GM12875 (cell line): ENCODE measurements around the gene FAM181A.
A peak's percentile ranks its signal among the peaks of the same experiment; 100 is the strongest.

Experiments
- H3K4me3 ChIP-seq: one replicate; pipeline ENCODE4 v1.5.1; 2011; ENCODE audit warnings: low read depth, low read length, control low read depth
- TF ChIP-seq, protein P1 (sequence below): IDR thresholded peaks from 2 replicates; pipeline ENCODE4 v1.5.1; 2011; ENCODE audit warnings: low read depth, mild to moderate bottlenecking, control low read depth, inconsistent platforms, low read length, moderate library complexity, borderline replicate concordance; ENCODE audit not compliant: insufficient read depth

FAM181A gene

DNA sequence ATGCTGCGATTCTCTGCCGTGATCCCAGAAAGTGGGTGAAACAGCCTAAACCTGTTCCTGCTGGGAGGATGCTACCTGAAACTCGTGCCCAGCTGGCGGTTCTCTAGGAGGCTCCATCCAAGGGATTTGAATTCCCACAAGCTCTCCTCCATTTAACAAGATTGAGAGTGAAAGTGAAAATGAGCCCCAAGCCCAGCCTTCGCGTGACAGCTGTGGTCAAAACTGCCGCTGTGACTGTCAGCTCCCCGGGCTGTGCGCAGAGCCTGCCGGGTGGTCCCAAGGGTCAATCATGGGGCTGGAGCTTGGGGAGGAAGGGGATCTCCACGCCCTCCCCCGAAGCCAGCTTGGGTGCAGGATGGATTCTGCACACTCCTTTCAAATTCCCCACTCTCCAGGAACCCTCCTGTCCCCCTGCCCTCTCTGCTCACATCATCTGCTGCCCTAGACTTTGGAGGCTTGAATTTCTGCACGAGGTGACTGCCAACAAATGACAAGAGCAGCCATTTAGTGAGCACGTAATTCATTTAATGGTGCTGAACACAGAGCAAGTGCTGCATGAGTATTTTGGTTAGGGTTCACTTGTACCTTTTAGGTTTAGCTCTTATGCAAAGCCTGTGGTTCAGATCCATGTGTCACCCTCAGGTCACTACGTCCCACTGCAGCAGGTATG is 44.0 kb downstream of the FAM181A start:
- peak overlapping the region; percentile 44 for H3K4me3 ChIP-seq
- TF ChIP-seq, protein P1, sequence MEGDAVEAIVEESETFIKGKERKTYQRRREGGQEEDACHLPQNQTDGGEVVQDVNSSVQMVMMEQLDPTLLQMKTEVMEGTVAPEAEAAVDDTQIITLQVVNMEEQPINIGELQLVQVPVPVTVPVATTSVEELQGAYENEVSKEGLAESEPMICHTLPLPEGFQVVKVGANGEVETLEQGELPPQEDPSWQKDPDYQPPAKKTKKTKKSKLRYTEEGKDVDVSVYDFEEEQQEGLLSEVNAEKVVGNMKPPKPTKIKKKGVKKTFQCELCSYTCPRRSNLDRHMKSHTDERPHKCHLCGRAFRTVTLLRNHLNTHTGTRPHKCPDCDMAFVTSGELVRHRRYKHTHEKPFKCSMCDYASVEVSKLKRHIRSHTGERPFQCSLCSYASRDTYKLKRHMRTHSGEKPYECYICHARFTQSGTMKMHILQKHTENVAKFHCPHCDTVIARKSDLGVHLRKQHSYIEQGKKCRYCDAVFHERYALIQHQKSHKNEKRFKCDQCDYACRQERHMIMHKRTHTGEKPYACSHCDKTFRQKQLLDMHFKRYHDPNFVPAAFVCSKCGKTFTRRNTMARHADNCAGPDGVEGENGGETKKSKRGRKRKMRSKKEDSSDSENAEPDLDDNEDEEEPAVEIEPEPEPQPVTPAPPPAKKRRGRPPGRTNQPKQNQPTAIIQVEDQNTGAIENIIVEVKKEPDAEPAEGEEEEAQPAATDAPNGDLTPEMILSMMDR: no peak

DNA sequence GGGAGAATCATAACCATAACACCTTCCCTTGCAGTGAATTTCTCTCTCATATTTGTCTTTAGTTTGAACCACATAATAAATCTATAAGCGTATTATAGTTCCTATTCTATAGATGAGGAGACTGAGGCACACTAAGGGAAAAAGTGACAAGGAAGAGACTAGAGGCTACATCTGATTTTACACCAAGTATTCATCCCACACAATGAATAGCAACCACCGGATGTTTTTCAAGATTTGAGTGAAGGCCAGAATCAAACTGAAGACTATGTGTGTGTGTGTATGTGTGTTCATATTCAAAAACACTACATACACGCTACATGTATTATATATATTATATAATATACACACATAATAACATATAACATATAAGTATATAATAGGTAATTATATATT is 44.5 kb downstream of the FAM181A start:
- TF ChIP-seq, protein P1: no peak
- no peak overlapping the region for H3K4me3 ChIP-seq

DNA sequence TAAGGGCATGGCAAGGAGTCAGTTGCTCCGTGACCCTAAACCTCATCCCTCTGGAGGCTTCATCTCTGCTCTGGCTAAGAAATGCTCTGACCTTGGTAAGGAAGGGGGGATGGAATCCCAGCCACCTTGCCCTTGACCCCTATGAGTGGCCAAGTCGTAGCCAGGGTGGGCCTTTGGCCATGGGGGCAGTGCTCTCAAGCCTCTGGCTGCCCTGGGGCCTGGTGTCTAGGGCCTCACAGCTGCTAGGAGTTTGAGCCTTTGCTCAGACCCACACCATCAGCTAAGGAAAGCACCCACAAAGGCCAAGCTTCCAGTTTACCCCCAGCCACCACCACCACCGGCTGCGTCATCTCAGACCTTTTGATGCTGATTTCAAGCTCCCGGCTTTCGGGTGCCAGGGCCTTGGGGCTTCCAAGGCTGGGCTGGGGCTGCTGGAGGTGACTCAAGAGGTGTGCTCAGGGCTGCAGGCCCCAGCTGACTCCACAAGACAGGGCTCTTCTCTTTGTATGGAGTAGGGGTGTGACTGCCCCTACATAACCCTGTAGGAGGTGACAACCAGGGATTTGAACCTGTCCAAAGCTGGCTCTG is 45.6 kb downstream of the FAM181A start:
- TF ChIP-seq, protein P1: no peak

DNA sequence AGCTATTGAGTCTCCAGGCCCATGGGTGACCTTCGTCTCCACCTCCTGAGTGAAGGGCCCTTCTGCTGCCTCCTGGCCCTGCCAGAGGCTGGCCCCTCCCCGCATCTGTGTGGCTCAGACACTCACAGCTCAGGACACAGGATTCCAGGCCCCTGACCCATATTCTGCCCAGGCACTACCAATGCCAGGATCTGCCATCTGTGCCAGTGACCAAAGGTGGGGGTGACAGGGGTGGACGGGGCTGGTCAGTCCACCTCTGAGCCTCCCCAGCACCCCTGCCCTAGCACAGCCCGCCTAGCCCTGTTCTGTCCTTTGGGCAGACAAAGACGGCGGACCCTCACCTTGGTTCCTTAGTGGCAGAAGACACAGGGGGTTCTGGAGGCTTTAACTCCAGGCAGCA is 46.5 kb downstream of the FAM181A start:
- TF ChIP-seq, protein P1: no peak
- no peak overlapping the region for H3K4me3 ChIP-seq

More for the DNA sequence above, 45.6 kb downstream of the FAM181A start:
- no peak overlapping the region for H3K4me3 ChIP-seq

DNA sequence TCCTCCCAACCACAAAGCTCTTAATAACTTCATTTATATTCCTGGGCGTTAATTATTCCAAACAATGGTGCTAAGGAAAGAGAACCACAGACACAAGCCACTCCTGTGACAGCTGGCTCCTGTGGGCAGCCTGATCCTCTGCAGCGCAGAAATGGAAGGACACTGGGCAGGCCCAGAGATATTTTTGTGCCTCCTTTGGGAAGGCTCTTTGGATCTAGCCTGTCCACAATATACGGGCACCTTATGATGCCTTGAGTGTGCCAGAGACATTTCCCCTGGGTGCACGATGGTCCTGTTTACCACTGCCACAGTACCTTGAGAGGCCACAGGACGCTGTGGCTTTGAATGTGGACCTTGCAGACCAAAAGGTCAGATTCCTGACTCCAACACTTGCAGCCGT is 47.2 kb downstream of the FAM181A start:
- H3K4me3 ChIP-seq: no peak overlapping the region
- TF ChIP-seq, protein P1: no peak

DNA sequence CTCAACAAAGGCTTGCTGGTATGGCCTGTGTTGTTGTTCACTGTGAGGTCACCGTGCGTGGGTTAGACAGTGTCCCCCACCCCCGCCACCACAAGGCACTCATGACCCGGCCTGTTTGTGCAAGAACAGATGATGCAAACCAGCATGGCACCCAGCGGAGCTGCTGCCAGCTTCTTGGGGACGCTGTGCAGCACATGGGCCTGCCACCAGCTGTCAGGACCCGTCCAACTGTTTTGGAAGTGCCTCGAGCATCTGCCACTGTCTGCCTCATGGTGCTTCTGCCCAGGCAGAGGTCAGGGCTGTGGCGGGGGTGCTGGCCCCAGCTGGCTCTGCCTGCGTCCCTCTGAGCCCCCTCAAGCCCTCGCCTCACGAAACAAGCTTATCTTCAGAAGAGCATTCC is 47.7 kb downstream of the FAM181A start:
- TF ChIP-seq, protein P1: no peak
- H3K4me3 ChIP-seq: no peak overlapping the region
